Stimulated activated CD8-positive, alpha-beta memory T cell treated with anti-CD3 and anti-CD28 coated beads, Interleukin-12 subunit alpha, Interleukin-12 subunit beta, amount 100 ng/mL, for 24 hours (primary cell): ENCODE results near the gene ADPRHL1.

Experiments
- DNase-seq: peaks from one replicate; pipeline ENCODE4 v3.0.0-alpha.2; 2020; ENCODE audit errors: extremely low read depth

Gene ADPRHL1

DNA sequence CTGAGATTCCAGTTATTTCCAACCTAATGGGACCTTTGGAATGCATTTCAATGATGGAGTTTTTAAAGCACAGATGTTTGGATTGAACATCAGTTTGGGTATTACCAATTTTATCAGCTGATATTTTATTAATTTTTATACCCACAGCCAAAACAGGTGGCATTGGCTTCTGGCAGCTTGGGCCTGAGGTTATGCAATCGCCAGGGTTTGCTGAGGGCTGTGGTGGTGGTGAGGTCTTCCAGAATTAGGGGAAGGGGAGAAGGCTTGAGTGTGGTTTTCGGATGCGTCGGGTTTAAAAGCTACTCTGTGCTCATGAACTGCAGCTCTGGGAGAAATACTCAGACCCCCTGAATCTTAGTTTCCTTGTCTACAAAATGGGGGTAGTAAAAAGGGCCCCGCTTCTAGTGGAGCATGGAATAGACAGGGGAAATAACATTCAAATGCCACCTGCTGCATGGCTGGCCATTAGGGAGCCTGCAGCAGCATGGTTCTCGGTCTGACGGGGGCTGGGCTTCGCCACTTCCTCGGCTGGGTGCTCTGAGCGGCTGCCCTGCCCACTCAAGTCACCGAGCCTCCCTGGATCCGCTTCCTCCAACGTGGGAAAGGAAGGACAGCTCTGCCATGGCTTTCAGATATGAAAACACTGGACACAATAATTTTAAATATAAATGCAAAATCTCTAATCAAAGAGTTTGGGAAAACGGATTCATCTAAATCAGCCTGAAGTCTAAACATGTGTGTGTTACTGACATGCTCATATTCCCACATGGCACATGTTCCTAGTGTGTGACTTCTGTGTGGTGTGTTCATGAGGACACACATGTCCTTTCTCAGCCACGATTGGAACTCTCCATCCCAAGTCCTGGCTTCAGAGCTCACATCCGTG lies 35.2 kb downstream of the ADPRHL1 start:
- no peak for DNase-seq

DNA sequence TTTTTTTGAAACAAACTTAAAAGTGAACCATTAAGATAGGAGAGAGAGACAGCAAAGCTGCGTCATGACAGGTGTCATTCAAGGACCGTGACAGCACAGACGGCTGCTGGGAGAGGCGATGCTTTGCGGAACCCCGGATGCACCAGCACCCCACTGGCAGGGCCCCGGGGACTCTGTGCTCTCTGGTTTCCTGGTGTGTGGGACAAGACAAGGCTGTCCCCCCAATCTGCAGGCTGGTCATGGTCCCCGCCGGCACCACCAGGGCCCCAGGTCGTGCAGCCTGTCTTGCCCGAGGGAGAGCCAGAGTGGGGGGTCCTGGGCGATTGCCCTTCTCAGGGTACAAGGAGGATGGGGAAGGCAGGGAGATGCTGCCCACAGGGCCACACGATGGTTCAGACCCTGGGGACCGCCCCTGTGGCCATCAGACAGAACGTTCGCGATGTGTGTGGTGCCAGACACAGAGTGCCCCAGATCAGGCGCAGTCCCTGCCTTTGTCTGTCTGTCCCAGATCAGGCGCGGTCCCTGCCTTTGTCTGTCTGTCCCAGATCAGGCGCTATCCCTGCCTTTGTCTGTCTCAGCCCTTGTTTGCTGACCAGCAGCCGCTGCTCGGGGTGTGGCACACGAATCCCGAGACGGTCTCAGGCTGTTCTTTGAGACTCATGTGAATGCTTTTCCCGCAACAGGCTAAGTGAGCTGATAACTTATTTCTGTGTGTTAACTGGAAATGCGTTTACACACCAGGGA lies 36.1 kb downstream of the ADPRHL1 start:
- DNase-seq = no peak

DNA sequence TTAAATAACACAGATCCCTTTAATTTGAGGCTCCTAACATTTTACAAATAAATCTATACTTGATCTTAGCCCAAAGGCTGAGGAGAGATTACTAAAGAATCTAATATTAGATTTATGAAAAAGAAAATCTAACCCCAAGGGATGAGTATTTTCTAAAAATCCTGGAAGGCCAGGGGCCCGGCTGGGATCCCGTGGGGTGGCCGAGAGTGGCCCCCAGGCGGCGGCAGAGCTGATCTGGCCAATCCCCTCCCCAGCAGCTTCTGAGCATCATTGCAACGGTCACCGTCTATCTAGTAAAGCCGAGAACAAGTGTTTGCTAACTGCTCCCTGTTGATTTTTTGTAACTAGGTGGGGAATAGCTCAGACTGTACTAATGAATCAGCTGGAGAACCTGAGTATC lies 37.5 kb downstream of the ADPRHL1 start:
- no peak for DNase-seq

DNA sequence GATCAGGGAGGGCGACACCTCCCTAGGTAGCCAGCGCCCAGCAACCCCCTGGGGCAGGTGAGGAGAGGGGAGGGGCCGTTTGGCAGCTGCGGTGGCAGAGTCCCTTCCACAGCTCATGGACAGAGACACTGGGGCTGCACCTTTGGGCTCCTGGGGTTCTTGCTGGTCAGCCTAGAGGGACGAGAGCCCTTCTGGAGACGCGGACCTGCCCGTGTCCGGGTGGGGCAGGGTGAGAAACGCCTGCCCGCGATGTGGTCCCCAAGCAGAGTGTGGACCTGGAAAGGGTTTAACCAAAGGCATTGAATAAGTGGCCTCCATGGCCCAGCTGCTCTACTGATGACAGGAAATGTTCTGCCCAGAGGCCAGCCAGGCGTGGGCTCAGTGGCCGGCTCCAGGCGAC lies 38.3 kb downstream of the ADPRHL1 start:
- no peak for DNase-seq

- no peak for DNase-seq
Measured at GRCh38 chr13:113414335-113414734, 39.0 kb downstream of the ADPRHL1 start.

DNA sequence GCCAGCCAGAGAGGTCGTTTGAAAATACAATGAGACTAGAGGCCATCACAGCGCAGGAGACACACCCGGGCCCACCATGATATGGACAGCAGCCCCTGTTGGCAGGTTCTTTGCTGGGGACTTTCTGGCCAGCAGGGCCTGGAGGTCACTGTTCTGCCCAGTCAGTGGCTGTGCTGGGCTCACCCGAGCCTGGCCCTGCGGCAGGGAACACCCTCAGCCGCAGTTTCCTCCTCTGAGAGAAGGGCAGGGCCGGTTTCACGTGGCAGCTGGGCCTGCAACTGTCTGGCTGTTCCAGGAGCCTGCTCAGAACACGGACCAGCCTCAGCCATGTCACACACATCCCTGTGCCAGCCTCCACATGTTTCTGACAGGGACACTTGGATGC lies 39.4 kb downstream of the ADPRHL1 start:
- DNase-seq = no peak

GRCh38 chr13:113413178-113413897 lies 40.0 kb downstream of the ADPRHL1 start:
- no peak for DNase-seq

- DNase-seq = no peak
Measured at GRCh38 chr13:113412440-113412839, 40.8 kb downstream of the ADPRHL1 start.

GRCh38 chr13:113411216-113412023 lies 41.9 kb downstream of the ADPRHL1 start:
- DNase-seq = no peak

- DNase-seq = no peak
Measured at GRCh38 chr13:113410472-113411201, 42.7 kb downstream of the ADPRHL1 start.

- no peak for DNase-seq
Measured at GRCh38 chr13:113408562-113408961, 44.7 kb downstream of the ADPRHL1 start.

- no peak for DNase-seq
Measured at GRCh38 chr13:113407531-113408393, 45.5 kb downstream of the ADPRHL1 start.

- no peak for DNase-seq
Measured at GRCh38 chr13:113407103-113407530, 46.2 kb downstream of the ADPRHL1 start.

DNA sequence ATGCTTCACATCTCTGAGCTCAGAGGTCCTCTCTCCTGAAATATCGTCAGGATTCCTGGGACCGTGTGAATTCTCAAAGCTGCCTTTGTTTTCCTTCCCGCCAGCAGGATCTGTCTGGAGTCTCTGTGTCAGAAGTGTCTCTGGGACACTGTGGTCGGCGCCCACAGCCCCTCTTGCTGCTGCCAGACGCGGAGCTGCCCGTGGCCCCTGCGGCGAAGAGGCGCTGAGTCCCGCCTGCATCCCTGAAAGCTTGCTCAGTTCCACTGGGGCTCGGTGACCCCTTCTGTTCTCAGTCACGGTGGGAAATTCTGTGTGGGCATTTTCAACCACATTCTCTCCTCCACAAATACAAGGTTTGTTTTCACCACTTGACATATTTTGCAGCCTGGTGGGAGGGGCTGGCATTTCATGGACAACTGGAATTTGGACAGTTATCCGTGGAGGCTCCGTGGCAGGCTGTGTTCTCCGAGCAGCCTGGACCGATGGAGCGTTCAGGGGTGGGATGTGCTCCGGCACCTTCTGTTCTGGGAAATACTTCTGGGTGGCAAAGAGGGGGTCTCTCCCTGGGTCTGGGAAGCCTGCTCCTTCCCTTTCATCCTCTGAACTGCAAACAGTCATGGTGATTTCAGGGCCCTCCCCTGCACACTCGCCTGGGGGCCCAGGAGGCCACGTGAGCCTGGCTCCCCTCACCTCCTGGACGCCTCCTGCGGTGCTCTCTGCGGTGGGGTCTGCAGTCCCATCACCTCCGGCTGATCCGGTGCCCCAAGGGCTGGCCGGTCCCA lies 46.8 kb downstream of the ADPRHL1 start:
- no peak for DNase-seq

- DNase-seq = no peak
Measured at GRCh38 chr13:113405481-113406300, 47.6 kb downstream of the ADPRHL1 start.

- no peak for DNase-seq
Measured at GRCh38 chr13:113404723-113405471, 48.4 kb downstream of the ADPRHL1 start.

GRCh38 chr13:113404366-113404722 lies 48.9 kb downstream of the ADPRHL1 start:
- DNase-seq = no peak
